Measurements from ENCODE around the gene ICE1.

ICE1 gene

GRCh38 chr5:5418006-5418405 is 4.5 kb upstream of the ICE1 start:
- peaks cover 12% of the 10 kb centered on the region for H3K36me3 Mint-ChIP-seq (ENCODE audit: low read depth)
- H3K9me3 Mint-ChIP-seq: no peaks in the 10 kb centered on the region

DNA sequence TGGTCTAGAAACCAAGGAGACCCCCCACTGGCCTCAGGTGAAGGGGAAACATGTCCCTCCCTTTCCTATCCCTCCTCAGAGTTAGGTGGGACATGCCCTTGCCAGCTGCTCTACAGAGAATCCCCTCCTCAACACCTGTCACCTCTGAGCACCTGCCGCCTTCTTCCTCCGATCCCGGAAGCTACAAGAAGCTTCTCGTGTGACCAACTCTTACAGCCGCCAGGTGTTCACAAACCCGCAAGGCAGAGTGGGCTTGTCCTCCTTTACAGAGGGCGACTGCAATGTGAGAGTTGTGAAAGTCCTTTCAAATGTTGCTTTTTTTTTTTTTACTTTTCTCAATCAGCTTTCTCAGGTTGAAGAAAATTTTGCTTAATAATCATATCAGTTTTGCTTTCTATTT is 3.7 kb upstream of the ICE1 start:
- no peak overlapping the region for H3K27ac Mint-ChIP-seq

More at GRCh38 chr5:5418006-5418405, 4.5 kb upstream of the ICE1 start:
- Mint-ChIP-seq H3K4me1 (ENCODE audit: low read depth) (peaks cover 20% of the 10 kb centered on the region), H3K27ac (no peak overlapping the region), H3K27me3 (no peaks in the 10 kb centered on the region), H3K4me3 (no peak overlapping the region)

GRCh38 chr5:5419291-5420210 is 2.9 kb upstream of the ICE1 start:
- Mint-ChIP-seq H3K9me3 (no peaks in the 10 kb centered on the region), H3K27ac (no peak overlapping the region), H3K4me1 (ENCODE audit: low read depth) (peaks cover 20% of the 10 kb centered on the region), H3K27me3 (no peaks in the 10 kb centered on the region), H3K36me3 (ENCODE audit: low read depth) (peaks cover 7% of the 10 kb centered on the region), H3K4me3 (no peak overlapping the region)

More for the DNA sequence above, 3.7 kb upstream of the ICE1 start:
- Mint-ChIP-seq H3K9me3 (no peaks in the 10 kb centered on the region), H3K36me3 (ENCODE audit: low read depth) (peaks cover 7% of the 10 kb centered on the region), H3K4me3 (no peak overlapping the region), H3K4me1 (ENCODE audit: low read depth) (peaks cover 20% of the 10 kb centered on the region), H3K27me3 (no peaks in the 10 kb centered on the region)

- no peaks in the 10 kb centered on the region for H3K9me3 Mint-ChIP-seq
- H3K27ac Mint-ChIP-seq: peak overlapping the region; percentile 95
- peak overlapping the region; percentile 92 for H3K4me3 Mint-ChIP-seq
- peaks cover 20% of the 10 kb centered on the region for H3K4me1 Mint-ChIP-seq (ENCODE audit: low read depth)
- peaks cover 7% of the 10 kb centered on the region for H3K36me3 Mint-ChIP-seq (ENCODE audit: low read depth)
- no peaks in the 10 kb centered on the region for H3K27me3 Mint-ChIP-seq
Observed at GRCh38 chr5:5420251-5420650, 2.2 kb upstream of the ICE1 start.

DNA sequence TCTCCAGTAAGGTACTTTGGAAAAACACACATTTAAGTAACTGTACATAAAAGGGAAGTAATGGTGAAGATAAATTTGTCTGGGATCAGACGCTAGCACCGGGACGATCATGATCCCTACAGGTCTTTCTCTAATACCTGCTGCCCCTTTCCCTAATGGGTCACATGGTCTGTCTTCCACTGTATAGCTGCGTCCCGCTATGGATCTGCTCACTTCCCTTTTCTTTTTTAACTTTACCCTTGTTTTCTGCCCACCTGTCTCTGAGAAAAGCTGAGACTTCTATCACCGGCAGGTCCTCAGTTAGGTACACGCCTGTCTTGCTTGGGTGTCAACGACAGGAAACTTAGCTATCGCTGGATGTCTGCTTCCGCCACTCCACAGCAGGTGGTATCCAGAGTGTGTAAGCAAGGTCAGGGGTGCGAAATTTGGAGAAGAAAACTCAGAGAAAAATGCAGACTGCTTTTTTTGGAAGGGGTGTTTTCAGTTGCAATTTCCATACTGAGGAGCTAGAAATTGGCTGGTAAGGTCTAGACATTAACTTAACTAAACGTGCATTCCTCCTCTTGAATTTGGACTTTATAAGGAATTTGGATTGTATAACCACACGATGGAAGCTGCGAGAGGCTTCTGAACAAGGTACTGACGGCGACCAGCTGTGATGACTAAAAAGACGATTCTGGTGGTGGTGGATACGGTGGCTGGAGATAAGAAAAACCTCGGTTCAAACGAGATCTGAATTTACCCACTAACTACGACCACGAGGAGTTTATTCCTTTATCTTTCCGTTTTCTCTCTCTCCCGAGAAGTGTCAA is 1.1 kb upstream of the ICE1 start:
- peaks cover 3% of the 10 kb centered on the region for H3K36me3 Mint-ChIP-seq (ENCODE audit: low read depth)
- H3K4me1 Mint-ChIP-seq (ENCODE audit: low read depth): peaks cover 20% of the 10 kb centered on the region
- no peaks in the 10 kb centered on the region for H3K27me3 Mint-ChIP-seq
- H3K4me3 Mint-ChIP-seq: peak overlapping the region; percentile 92
- peak overlapping the region; percentile 95 for H3K27ac Mint-ChIP-seq
- H3K9me3 Mint-ChIP-seq: no peaks in the 10 kb centered on the region

- no peaks in the 10 kb centered on the region for H3K9me3 Mint-ChIP-seq
- peaks cover 25% of the 10 kb centered on the region for H3K4me1 Mint-ChIP-seq (ENCODE audit: low read depth)
- H3K27me3 Mint-ChIP-seq: no peaks in the 10 kb centered on the region
- peaks cover 4% of the 10 kb centered on the region for H3K36me3 Mint-ChIP-seq (ENCODE audit: low read depth)
- H3K27ac Mint-ChIP-seq: peak overlapping the region; percentile 95
- H3K4me3 Mint-ChIP-seq: peak overlapping the region; percentile 92
Observed at GRCh38 chr5:5422819-5423515, 490 bp downstream of the ICE1 start.

DNA sequence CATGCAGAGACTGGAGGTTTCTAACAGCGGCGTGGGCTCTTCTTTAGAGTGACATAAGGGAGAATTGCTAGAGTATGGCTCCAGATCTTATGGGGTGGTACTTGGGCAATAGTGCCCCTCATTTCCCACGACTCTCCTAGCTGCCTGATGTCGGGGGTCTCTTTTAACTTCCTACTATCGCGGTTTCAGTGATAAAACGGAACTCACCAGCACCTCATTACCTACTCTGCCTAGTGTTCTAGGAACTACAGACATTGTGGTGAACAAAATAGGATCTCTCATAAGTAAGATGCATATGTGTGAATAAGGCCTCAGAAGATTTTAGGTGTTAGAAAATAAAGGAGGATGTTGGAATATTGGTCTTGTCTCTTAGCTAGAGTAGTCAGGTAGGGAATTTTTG is 1.1 kb downstream of the ICE1 start:
- Mint-ChIP-seq H3K27ac (no peak overlapping the region), H3K4me3 (no peak overlapping the region), H3K4me1 (ENCODE audit: low read depth) (peaks cover 31% of the 10 kb centered on the region), H3K36me3 (ENCODE audit: low read depth) (peaks cover 8% of the 10 kb centered on the region), H3K27me3 (no peaks in the 10 kb centered on the region), H3K9me3 (no peaks in the 10 kb centered on the region)

GRCh38 chr5:5424736-5425135 is 2.3 kb downstream of the ICE1 start:
- Mint-ChIP-seq H3K36me3 (ENCODE audit: low read depth) (peaks cover 13% of the 10 kb centered on the region), H3K27me3 (no peaks in the 10 kb centered on the region), H3K4me1 (ENCODE audit: low read depth) (peaks cover 34% of the 10 kb centered on the region), H3K27ac (no peak overlapping the region), H3K4me3 (no peak overlapping the region), H3K9me3 (no peaks in the 10 kb centered on the region)

GRCh38 chr5:5430136-5430535 is 7.7 kb downstream of the ICE1 start:
- Mint-ChIP-seq H3K4me1 (ENCODE audit: low read depth) (peaks cover 51% of the 10 kb centered on the region), H3K36me3 (ENCODE audit: low read depth) (peaks cover 17% of the 10 kb centered on the region), H3K27me3 (no peaks in the 10 kb centered on the region), H3K27ac (no peak overlapping the region), H3K4me3 (no peak overlapping the region), H3K9me3 (no peaks in the 10 kb centered on the region)

DNA sequence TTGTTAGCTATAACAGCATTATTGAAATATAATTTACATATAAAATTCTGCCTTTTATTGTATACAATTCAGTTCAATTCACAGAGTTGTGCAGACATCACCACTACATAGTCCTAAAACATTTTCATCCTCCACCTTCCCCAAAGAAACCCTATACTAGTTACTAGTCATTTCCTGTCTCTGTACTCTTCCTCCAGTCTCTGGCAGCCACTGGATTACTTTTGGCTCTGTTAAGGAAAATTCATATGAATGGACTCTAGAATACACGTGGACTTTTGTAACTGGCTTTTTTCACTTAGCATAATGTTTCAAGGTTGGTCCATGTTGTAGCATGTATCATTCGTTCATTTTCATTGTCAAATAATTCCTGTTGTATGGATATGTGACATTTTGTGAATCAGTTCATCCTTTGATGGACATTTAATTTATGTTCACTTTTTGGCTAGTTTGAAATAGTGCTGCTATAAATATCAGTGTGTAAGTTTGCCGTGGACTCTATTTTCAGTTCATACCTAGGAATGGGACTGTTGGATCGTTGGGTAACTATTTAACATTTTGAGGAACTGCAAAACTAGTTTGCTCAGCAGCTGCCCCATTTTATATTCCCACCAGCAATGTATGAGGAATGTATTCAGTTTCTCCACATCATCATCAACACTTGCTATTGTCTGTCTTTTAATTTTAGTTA is 9.7 kb downstream of the ICE1 start:
- H3K36me3 Mint-ChIP-seq (ENCODE audit: low read depth): peaks cover 24% of the 10 kb centered on the region
- H3K4me1 Mint-ChIP-seq (ENCODE audit: low read depth): peaks cover 52% of the 10 kb centered on the region
- no peak overlapping the region for H3K4me3 Mint-ChIP-seq
- H3K27ac Mint-ChIP-seq: peak overlapping the region; percentile 66
- H3K27me3 Mint-ChIP-seq: no peaks in the 10 kb centered on the region
- no peaks in the 10 kb centered on the region for H3K9me3 Mint-ChIP-seq

DNA sequence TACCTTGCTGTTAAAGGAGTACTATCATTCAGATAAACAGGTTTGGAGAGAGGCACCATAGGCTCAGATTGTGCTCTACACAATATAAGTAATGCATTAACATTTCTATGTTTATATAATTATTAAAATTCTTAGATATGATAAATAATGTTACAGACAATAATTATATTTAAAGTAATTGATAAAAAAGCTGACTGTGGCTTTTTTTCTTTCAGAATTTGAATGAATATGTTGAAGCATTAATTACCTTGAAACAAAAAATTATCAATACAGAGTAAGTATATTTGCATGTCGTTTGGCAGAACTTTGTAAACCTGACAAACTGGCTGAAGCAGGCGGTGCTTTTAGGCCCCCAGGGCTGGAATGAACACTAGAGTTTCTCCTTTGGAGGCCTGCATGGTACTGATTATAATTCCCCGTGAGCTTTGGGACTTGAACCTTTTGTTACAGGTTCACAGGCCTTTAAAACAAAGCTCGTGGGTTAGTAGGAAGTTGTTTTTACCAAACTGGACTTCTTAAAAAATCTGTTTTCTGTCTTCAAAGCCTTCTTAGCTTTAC is 13.8 kb downstream of the ICE1 start:
- Mint-ChIP-seq H3K27ac (no peak overlapping the region), H3K4me1 (ENCODE audit: low read depth) (peaks cover 30% of the 10 kb centered on the region), H3K27me3 (no peaks in the 10 kb centered on the region), H3K9me3 (no peaks in the 10 kb centered on the region), H3K4me3 (no peak overlapping the region), H3K36me3 (ENCODE audit: low read depth) (peaks cover 32% of the 10 kb centered on the region)

GRCh38 chr5:5437227-5438172 is 15.0 kb downstream of the ICE1 start:
- Mint-ChIP-seq H3K27ac (peak overlapping the region; percentile 46), H3K9me3 (no peaks in the 10 kb centered on the region), H3K27me3 (no peaks in the 10 kb centered on the region), H3K36me3 (ENCODE audit: low read depth) (peaks cover 44% of the 10 kb centered on the region), H3K4me1 (ENCODE audit: low read depth) (peaks cover 19% of the 10 kb centered on the region), H3K4me3 (no peak overlapping the region)

- Mint-ChIP-seq H3K27ac (no peak overlapping the region), H3K4me1 (ENCODE audit: low read depth) (no peaks in the 10 kb centered on the region), H3K36me3 (ENCODE audit: low read depth) (peaks cover 80% of the 10 kb centered on the region)
Observed at GRCh38 chr5:5451863-5452262, 29.4 kb downstream of the ICE1 start.

More at GRCh38 chr5:5451863-5452262, 29.4 kb downstream of the ICE1 start:
- no peaks in the 10 kb centered on the region for H3K9me3 Mint-ChIP-seq
- no peak overlapping the region for H3K4me3 Mint-ChIP-seq
- H3K27me3 Mint-ChIP-seq: no peaks in the 10 kb centered on the region

Data from stimulated activated naive CD8-positive, alpha-beta T cell treated with anti-CD3 and anti-CD28 coated beads, Interleukin-15, Interleukin-2, amounts not matched to agents 100 ng/mL and 50 ng/mL, for 24 hours (primary cell).